ENCODE results near the gene CCNF.

CCNF gene

GRCh38 chr16:2443555-2443954 lies 14.3 kb downstream of the CCNF start:
- no peaks in the 10 kb centered on the region for H3K27me3 ChIP-seq (ENCODE audit: control insufficient read depth, insufficient read depth, low read length)
- H3K9me3 ChIP-seq (ENCODE audit: control insufficient read depth, insufficient read depth, low read depth, low read length): no peaks in the 10 kb centered on the region
- H3K4me1 ChIP-seq (ENCODE audit: control insufficient read depth, insufficient read depth, low read length): no peaks in the 10 kb centered on the region
- H3K9ac ChIP-seq (ENCODE audit: low read length): no peak overlapping the region
- H3K27ac ChIP-seq (ENCODE audit: low read depth, low read length): no peak overlapping the region
- peaks cover 76% of the 10 kb centered on the region for H3K36me3 ChIP-seq (ENCODE audit: control insufficient read depth, insufficient read depth, low read length)
- no peak overlapping the region for H3K4me3 ChIP-seq (ENCODE audit: low read depth, low read length)

GRCh38 chr16:2447920-2448583 lies 18.8 kb downstream of the CCNF start:
- Histone ChIP-seq H3K27me3 (ENCODE audit: control insufficient read depth, insufficient read depth, low read length) (no peaks in the 10 kb centered on the region), H3K27ac (ENCODE audit: low read depth, low read length) (no peak overlapping the region), H3K9me3 (ENCODE audit: control insufficient read depth, insufficient read depth, low read depth, low read length) (no peaks in the 10 kb centered on the region), H3K4me3 (ENCODE audit: low read depth, low read length) (no peak overlapping the region), H3K36me3 (ENCODE audit: control insufficient read depth, insufficient read depth, low read length) (peaks cover 91% of the 10 kb centered on the region), H3K9ac (ENCODE audit: low read length) (no peak overlapping the region), H3K4me1 (ENCODE audit: control insufficient read depth, insufficient read depth, low read length) (no peaks in the 10 kb centered on the region)

GRCh38 chr16:2449118-2449517 lies 19.9 kb downstream of the CCNF start:
- no peak overlapping the region for H3K9ac ChIP-seq (ENCODE audit: low read length)
- H3K9me3 ChIP-seq (ENCODE audit: control insufficient read depth, insufficient read depth, low read depth, low read length): no peaks in the 10 kb centered on the region
- H3K36me3 ChIP-seq (ENCODE audit: control insufficient read depth, insufficient read depth, low read length): peaks cover 92% of the 10 kb centered on the region
- H3K4me3 ChIP-seq (ENCODE audit: low read depth, low read length): no peak overlapping the region
- no peak overlapping the region for H3K27ac ChIP-seq (ENCODE audit: low read depth, low read length)
- H3K27me3 ChIP-seq (ENCODE audit: control insufficient read depth, insufficient read depth, low read length): no peaks in the 10 kb centered on the region
- no peaks in the 10 kb centered on the region for H3K4me1 ChIP-seq (ENCODE audit: control insufficient read depth, insufficient read depth, low read length)

- Histone ChIP-seq H3K9ac (ENCODE audit: low read length) (no peak overlapping the region), H3K4me3 (ENCODE audit: low read depth, low read length) (no peak overlapping the region), H3K27me3 (ENCODE audit: control insufficient read depth, insufficient read depth, low read length) (no peaks in the 10 kb centered on the region), H3K4me1 (ENCODE audit: control insufficient read depth, insufficient read depth, low read length) (no peaks in the 10 kb centered on the region), H3K27ac (ENCODE audit: low read depth, low read length) (no peak overlapping the region), H3K9me3 (ENCODE audit: control insufficient read depth, insufficient read depth, low read depth, low read length) (no peaks in the 10 kb centered on the region), H3K36me3 (ENCODE audit: control insufficient read depth, insufficient read depth, low read length) (peaks cover 90% of the 10 kb centered on the region)
Measured at GRCh38 chr16:2450535-2450934, 21.3 kb downstream of the CCNF start.

GRCh38 chr16:2450975-2451381 lies 21.7 kb downstream of the CCNF start:
- Histone ChIP-seq H3K9ac (ENCODE audit: low read length) (no peak overlapping the region), H3K9me3 (ENCODE audit: control insufficient read depth, insufficient read depth, low read depth, low read length) (no peaks in the 10 kb centered on the region), H3K4me3 (ENCODE audit: low read depth, low read length) (no peak overlapping the region), H3K27me3 (ENCODE audit: control insufficient read depth, insufficient read depth, low read length) (no peaks in the 10 kb centered on the region), H3K4me1 (ENCODE audit: control insufficient read depth, insufficient read depth, low read length) (no peaks in the 10 kb centered on the region), H3K27ac (ENCODE audit: low read depth, low read length) (no peak overlapping the region), H3K36me3 (ENCODE audit: control insufficient read depth, insufficient read depth, low read length) (peaks cover 92% of the 10 kb centered on the region)

- no peaks in the 10 kb centered on the region for H3K9me3 ChIP-seq (ENCODE audit: control insufficient read depth, insufficient read depth, low read depth, low read length)
- H3K9ac ChIP-seq (ENCODE audit: low read length): no peak overlapping the region
- H3K36me3 ChIP-seq (ENCODE audit: control insufficient read depth, insufficient read depth, low read length): peaks cover 92% of the 10 kb centered on the region
- no peak overlapping the region for H3K4me3 ChIP-seq (ENCODE audit: low read depth, low read length)
- no peak overlapping the region for H3K27ac ChIP-seq (ENCODE audit: low read depth, low read length)
- no peaks in the 10 kb centered on the region for H3K27me3 ChIP-seq (ENCODE audit: control insufficient read depth, insufficient read depth, low read length)
- no peaks in the 10 kb centered on the region for H3K4me1 ChIP-seq (ENCODE audit: control insufficient read depth, insufficient read depth, low read length)
Measured at GRCh38 chr16:2451851-2452320, 22.6 kb downstream of the CCNF start.

- H3K4me1 ChIP-seq (ENCODE audit: control insufficient read depth, insufficient read depth, low read length): no peaks in the 10 kb centered on the region
- H3K9ac ChIP-seq (ENCODE audit: low read length): no peak overlapping the region
- H3K27me3 ChIP-seq (ENCODE audit: control insufficient read depth, insufficient read depth, low read length): no peaks in the 10 kb centered on the region
- H3K9me3 ChIP-seq (ENCODE audit: control insufficient read depth, insufficient read depth, low read depth, low read length): no peaks in the 10 kb centered on the region
- peaks cover 94% of the 10 kb centered on the region for H3K36me3 ChIP-seq (ENCODE audit: control insufficient read depth, insufficient read depth, low read length)
- no peak overlapping the region for H3K27ac ChIP-seq (ENCODE audit: low read depth, low read length)
- H3K4me3 ChIP-seq (ENCODE audit: low read depth, low read length): no peak overlapping the region
Measured at GRCh38 chr16:2452650-2453049, 23.4 kb downstream of the CCNF start.

- Histone ChIP-seq H3K36me3 (ENCODE audit: control insufficient read depth, insufficient read depth, low read length) (peaks cover 72% of the 10 kb centered on the region), H3K9ac (ENCODE audit: low read length) (no peak overlapping the region), H3K4me1 (ENCODE audit: control insufficient read depth, insufficient read depth, low read length) (peaks cover 11% of the 10 kb centered on the region; the same call in 1 of the 2 replicates), H3K27ac (ENCODE audit: low read depth, low read length) (no peak overlapping the region), H3K4me3 (ENCODE audit: low read depth, low read length) (no peak overlapping the region), H3K27me3 (ENCODE audit: control insufficient read depth, insufficient read depth, low read length) (no peaks in the 10 kb centered on the region), H3K9me3 (ENCODE audit: control insufficient read depth, insufficient read depth, low read depth, low read length) (no peaks in the 10 kb centered on the region)
Measured at GRCh38 chr16:2455081-2455845, 26.0 kb downstream of the CCNF start.

- H3K27ac ChIP-seq (ENCODE audit: low read depth, low read length): no peak overlapping the region
- peaks cover 69% of the 10 kb centered on the region for H3K36me3 ChIP-seq (ENCODE audit: control insufficient read depth, insufficient read depth, low read length)
- peaks cover 18% of the 10 kb centered on the region for H3K4me1 ChIP-seq (ENCODE audit: control insufficient read depth, insufficient read depth, low read length)
- H3K9me3 ChIP-seq (ENCODE audit: control insufficient read depth, insufficient read depth, low read depth, low read length): no peaks in the 10 kb centered on the region
- H3K4me3 ChIP-seq (ENCODE audit: low read depth, low read length): no peak overlapping the region
- H3K9ac ChIP-seq (ENCODE audit: low read length): no peak overlapping the region
- H3K27me3 ChIP-seq (ENCODE audit: control insufficient read depth, insufficient read depth, low read length): no peaks in the 10 kb centered on the region
Measured at GRCh38 chr16:2456551-2457153, 27.4 kb downstream of the CCNF start.

- Histone ChIP-seq H3K27me3 (ENCODE audit: control insufficient read depth, insufficient read depth, low read length) (no peaks in the 10 kb centered on the region), H3K36me3 (ENCODE audit: control insufficient read depth, insufficient read depth, low read length) (peaks cover 69% of the 10 kb centered on the region), H3K4me1 (ENCODE audit: control insufficient read depth, insufficient read depth, low read length) (peaks cover 18% of the 10 kb centered on the region), H3K9ac (ENCODE audit: low read length) (no peak overlapping the region), H3K4me3 (ENCODE audit: low read depth, low read length) (no peak overlapping the region), H3K9me3 (ENCODE audit: control insufficient read depth, insufficient read depth, low read depth, low read length) (no peaks in the 10 kb centered on the region), H3K27ac (ENCODE audit: low read depth, low read length) (no peak overlapping the region)
Measured at GRCh38 chr16:2457267-2457666, 28.0 kb downstream of the CCNF start.

GRCh38 chr16:2457946-2458345 lies 28.7 kb downstream of the CCNF start:
- Histone ChIP-seq H3K9me3 (ENCODE audit: control insufficient read depth, insufficient read depth, low read depth, low read length) (no peaks in the 10 kb centered on the region), H3K27me3 (ENCODE audit: control insufficient read depth, insufficient read depth, low read length) (no peaks in the 10 kb centered on the region), H3K4me1 (ENCODE audit: control insufficient read depth, insufficient read depth, low read length) (peaks cover 18% of the 10 kb centered on the region), H3K36me3 (ENCODE audit: control insufficient read depth, insufficient read depth, low read length) (peaks cover 68% of the 10 kb centered on the region), H3K27ac (ENCODE audit: low read depth, low read length) (no peak overlapping the region), H3K9ac (ENCODE audit: low read length) (no peak overlapping the region), H3K4me3 (ENCODE audit: low read depth, low read length) (no peak overlapping the region)

Measured in HUES6 (cell line).